Measurements from ENCODE around the gene MTA1.

MTA1 gene

DNA sequence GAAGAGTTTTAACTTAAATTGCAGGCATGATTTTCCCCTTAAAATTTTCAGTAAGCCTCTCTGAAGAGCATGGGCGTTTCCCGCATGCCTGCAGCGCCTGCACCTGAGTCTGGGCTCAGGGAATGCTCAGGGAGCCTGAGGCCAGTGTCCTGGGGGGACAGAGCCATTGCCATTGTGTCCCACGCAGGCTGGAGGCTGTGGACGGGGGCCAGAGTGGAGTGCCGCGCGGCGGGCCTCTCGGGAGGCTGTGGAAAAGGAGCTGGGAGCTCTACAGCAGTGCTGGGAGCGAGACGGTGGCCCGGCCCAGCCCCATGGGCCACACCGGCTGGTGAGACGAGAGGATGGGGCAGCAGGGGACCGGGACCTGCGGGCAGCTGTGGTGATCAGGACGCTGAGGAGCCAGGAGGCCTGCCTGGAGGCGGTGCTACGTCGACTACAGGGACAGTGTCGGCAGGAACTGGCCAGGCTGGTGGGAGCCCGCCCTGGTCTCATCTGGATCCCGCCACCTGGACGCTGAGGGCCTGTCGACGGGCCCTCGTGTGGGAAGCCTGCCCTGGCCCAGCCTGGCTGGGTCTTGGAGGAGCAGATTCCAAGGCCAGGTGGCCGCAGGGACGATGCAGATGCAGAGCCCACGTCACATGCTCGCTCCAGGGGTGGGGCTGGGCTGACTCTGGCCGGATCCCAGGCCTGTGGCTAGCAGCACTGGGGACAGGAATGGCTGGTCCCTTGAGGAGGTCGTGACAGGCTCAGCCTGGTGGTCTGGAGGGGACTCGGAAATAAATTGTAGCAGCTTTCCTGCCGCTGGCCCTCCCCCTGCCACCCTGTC, 79.0 kb downstream of the MTA1 start:
- peak; percentile 74 for DNase-seq (ENCODE audit: low spot score)

GRCh38 chr14:105499256-105500035, 79.8 kb downstream of the MTA1 start:
- peak; percentile 96 for DNase-seq (ENCODE audit: low spot score)

DNA sequence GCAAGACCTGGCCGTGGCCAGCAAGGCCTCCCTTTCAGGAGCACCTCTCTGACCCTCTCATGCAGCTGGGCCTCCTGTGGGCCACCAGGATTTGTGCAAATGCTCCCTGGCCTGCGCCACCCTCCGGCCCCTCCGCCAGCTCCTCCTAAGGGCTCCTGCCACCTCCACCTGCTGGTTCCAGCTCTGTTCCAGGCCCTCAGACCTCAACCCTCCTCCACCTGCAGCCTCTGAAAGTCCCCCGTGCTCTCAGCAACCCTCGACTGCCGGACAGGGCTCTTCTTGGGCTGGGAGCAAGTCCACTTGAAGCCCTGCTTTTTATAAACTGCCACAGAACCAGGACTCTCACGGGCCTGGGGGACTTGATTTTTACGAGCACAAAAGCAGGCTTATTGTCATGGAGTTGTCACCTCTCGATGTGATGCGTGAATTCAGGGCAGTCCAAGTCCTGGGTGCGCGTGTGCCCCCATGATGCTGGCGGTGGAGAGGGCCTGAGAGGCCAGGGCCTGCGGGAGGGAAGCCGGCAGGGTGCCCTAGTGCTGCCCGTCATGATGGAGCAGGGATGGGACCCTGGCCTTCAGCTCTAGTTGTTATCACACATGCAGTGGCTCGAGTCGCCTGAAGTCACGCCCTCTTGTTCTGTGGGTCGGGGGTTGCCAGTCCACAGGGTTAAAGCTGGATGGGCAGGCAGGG, 80.6 kb downstream of the MTA1 start:
- DNase-seq (ENCODE audit: low spot score): no peak

GRCh38 chr14:105500726-105501101, 81.1 kb downstream of the MTA1 start:
- DNase-seq (ENCODE audit: low spot score): no peak

DNA sequence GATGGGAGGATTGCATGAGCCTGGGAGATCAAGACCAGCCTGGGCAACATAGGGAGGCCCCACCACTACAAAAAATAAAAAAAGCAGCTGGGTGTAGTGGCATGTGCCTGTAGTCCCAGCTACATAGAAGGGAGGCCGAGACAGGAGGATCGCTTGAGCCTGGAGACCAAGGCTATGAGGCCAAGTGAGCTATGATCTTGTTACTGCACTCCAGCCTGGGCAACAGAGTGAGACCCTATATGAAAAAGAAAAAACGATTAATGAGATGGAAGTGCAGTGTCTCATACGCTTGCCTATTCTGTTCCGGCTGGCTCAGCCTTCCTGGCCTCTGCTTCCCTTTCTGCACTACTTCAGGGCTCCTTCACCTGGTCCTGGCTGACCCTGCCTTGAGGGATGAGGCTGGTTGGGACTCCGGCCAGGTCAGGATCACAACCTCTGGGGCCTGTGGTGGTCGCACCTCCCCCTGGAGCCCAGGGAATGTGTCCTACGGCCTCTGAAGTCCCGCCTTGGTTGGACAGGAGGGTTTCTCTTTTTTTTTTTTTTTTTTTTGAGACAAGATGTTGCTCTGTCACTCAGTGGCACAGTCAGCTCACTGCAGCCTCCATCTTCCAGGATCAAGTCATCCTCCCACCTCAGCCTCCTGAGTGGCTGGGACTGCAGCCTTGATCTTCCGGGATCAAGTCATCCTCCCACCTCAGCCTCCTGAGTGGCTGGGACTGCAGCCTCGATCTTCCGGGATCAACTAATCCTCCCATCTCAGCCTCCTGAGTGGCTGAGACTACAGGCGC, 82.1 kb downstream of the MTA1 start:
- no peak for DNase-seq (ENCODE audit: low spot score)

GRCh38 chr14:105502446-105503295, 83.0 kb downstream of the MTA1 start:
- DNase-seq (ENCODE audit: low spot score): no peak

DNA sequence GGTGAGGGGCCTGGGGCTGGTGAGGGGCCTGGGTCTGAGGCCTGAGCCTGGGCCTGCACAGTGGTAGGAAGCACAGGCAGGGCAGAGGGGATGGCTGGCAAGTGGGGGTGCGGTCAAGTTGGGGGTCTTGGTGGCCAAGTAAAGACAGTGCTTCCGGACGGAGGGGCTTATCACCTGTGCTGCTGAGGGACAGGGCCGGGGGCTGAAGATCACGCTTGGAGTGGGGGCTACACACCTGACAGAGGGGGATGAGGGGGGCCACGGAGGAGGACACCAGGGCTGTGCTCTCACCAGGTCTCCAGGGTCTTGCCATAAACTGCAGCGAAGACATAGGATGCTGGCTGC, 83.6 kb downstream of the MTA1 start:
- no peak for DNase-seq (ENCODE audit: low spot score)

GRCh38 chr14:105503935-105504692, 84.5 kb downstream of the MTA1 start:
- no peak for DNase-seq (ENCODE audit: low spot score)

DNA sequence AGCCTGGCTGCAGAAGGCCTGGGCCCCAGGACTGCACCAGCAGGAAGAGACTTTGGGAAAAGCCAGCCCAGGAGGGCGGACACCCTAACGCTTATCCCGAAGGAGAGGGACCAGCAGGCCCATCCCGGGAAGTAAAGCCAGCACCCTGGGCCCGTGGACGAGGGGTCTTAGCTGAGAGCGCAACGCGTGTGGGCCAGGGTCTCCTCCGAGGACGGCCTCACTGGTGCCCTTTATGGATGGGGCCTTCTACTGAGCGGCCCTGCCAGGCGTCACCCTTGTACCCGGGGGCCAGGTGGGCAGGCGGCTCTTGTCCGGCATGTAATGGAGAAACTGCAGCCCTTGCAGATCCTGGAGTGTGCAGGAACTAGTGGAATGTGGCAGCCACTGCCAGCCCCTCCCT, 85.5 kb downstream of the MTA1 start:
- DNase-seq (ENCODE audit: low spot score): no peak

DNA sequence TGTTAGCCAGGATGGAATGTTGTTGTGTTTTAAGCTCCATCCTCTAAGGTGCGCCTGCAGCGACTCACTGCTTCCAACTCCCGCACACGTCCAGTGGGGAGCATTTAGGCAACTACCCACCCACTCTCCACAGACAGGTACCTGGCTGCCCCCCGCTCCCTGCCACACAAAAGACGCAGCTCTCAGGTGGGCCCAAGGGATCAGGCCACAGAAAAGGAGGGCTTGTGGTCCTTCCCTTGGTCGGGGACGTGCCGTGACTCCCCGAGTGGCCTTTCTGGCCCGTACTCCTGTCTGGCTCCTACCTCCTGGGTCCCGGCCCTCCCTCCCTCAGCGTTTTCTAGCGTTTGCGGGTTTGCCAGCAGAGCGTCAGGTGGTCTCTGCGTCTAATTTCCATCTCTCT, 87.6 kb downstream of the MTA1 start:
- DNase-seq (ENCODE audit: low spot score): no peak

DNA sequence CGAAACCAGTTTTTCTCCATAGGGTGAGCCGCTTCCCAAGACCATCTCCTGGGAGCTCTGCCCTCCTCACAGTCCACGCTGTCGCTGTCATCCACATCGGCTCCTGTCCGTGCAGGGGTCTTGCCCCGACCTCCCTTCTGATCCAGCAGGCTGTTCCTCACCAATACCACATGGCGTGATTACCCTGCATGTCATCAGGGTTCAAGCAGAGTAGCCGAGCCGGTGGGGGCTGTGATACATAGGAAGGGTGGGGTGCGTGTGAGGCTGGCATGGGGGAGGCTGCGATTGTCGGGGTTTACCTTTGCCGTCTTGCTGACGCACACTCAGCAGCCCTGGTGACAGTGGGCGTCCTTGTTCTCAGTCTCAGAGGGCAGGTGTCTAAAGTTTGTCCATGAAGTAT, 88.4 kb downstream of the MTA1 start:
- no peak for DNase-seq (ENCODE audit: low spot score)

DNA sequence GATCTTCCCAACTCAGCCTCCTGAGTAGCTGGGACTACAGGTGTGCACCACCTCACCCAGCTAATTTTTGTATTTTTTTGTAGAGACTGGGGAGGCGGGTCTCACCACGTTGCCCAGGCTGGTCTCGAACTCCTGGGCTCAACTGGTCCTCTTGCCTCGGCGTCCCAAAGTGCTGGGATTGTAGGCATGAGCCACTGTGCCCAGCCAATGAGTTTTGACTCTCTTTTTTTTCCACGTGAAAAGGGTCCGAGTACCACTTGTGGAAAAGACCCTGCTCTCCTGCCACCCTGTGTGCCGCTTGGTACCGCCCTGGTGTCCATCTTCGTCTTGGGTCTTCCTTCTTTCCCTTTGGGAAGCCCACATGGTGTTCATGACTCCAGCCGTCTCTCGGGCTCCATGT, 89.0 kb downstream of the MTA1 start:
- no peak for DNase-seq (ENCODE audit: low spot score)

GRCh38 chr14:105517096-105517495, 97.5 kb downstream of the MTA1 start:
- no peak for DNase-seq (ENCODE audit: low spot score)

- no peak for DNase-seq (ENCODE audit: low spot score)
Measured at GRCh38 chr14:105519946-105520698, 100.5 kb downstream of the MTA1 start.
